Medulla oblongata (tissue), 1 donor: ENCODE data around the gene ADAP1.

ENCODE experiments used
- DNase-seq: peaks from one replicate; pipeline ENCODE4 v3.0.0-alpha.2; 2015; ENCODE audit errors: extremely low spot score

The ADAP1 gene

GRCh38 chr7:922334-923107 lies 32.0 kb downstream of the ADAP1 start:
- DNase-seq: no peak

- DNase-seq: no peak
Observed at GRCh38 chr7:921581-922333, 32.7 kb downstream of the ADAP1 start.

- DNase-seq: no peak
Observed at GRCh38 chr7:921071-921461, 33.4 kb downstream of the ADAP1 start.

- DNase-seq: no peak
Observed at GRCh38 chr7:920351-921070, 34.0 kb downstream of the ADAP1 start.

- DNase-seq: no peak
Observed at GRCh38 chr7:919924-920341, 34.5 kb downstream of the ADAP1 start.

- no peak for DNase-seq
Observed at GRCh38 chr7:919114-919442, 35.4 kb downstream of the ADAP1 start.

GRCh38 chr7:918441-919113 lies 35.9 kb downstream of the ADAP1 start:
- no peak for DNase-seq

GRCh38 chr7:918118-918425 lies 36.4 kb downstream of the ADAP1 start:
- DNase-seq: no peak

GRCh38 chr7:917255-918117 lies 37.0 kb downstream of the ADAP1 start:
- DNase-seq: no peak

GRCh38 chr7:916291-916941 lies 38.1 kb downstream of the ADAP1 start:
- no peak for DNase-seq

- no peak for DNase-seq
Observed at GRCh38 chr7:915291-916218, 38.9 kb downstream of the ADAP1 start.

- DNase-seq: no peak
Observed at GRCh38 chr7:914521-915194, 39.8 kb downstream of the ADAP1 start.

GRCh38 chr7:913736-914520 lies 40.6 kb downstream of the ADAP1 start:
- DNase-seq: peak; percentile 77

- DNase-seq: peak; percentile 91
Observed at GRCh38 chr7:911791-912480, 42.5 kb downstream of the ADAP1 start.

GRCh38 chr7:910931-911431 lies 43.5 kb downstream of the ADAP1 start:
- no peak for DNase-seq

- no peak for DNase-seq
Observed at GRCh38 chr7:910441-910861, 44.0 kb downstream of the ADAP1 start.
